GM12873 (cell line): ENCODE results near the gene FKBP3.

Experiments
- CTCF ChIP-seq: IDR thresholded peaks from 2 replicates; pipeline ENCODE4 v1.5.1; 2012; ENCODE audit warnings: low read depth, mild to moderate bottlenecking, moderate library complexity, low read length, control low read depth; ENCODE audit not compliant: insufficient read depth; ENCODE audit errors: missing control alignments

The FKBP3 gene

GRCh38 chr14:45072126-45072525 is 62.2 kb downstream of the FKBP3 start:
- no peak for TF ChIP-seq CTCF

- no peak for TF ChIP-seq CTCF
These were observed 64.1 kb downstream of the FKBP3 start for GRCh38 chr14:45070215-45070614.

- no peak for TF ChIP-seq CTCF
These were observed 65.9 kb downstream of the FKBP3 start for GRCh38 chr14:45068396-45068795.

- no peak for TF ChIP-seq CTCF
These were observed 67.6 kb downstream of the FKBP3 start for GRCh38 chr14:45066667-45067066.

- no peak for TF ChIP-seq CTCF
These were observed 68.3 kb downstream of the FKBP3 start for GRCh38 chr14:45065956-45066355.
